C4-2B (cell line): Measurements from ENCODE around the gene ZNF674.

Experiments
- H3K27ac ChIP-seq: fragments of 450-650 bp; 2 replicates; pipeline ENCODE4 v1.5.1; 2017
- ZFX ChIP-seq: fragments of 450-650 bp; IDR thresholded peaks from 2 replicates; pipeline ENCODE4 v1.6.1; 2017
- TF ChIP-seq, protein P1 (sequence below): fragments of 450-650 bp; conservative IDR thresholded peaks from 2 replicates; pipeline ENCODE4 v1.5.1; 2017; ENCODE audit warnings: mild to moderate bottlenecking

The ZNF674 gene

GRCh38 chrX:46582325-46582724 lies 37.1 kb upstream of the ZNF674 start:
- no peak for TF ChIP-seq ZFX
- TF ChIP-seq, protein P1, sequence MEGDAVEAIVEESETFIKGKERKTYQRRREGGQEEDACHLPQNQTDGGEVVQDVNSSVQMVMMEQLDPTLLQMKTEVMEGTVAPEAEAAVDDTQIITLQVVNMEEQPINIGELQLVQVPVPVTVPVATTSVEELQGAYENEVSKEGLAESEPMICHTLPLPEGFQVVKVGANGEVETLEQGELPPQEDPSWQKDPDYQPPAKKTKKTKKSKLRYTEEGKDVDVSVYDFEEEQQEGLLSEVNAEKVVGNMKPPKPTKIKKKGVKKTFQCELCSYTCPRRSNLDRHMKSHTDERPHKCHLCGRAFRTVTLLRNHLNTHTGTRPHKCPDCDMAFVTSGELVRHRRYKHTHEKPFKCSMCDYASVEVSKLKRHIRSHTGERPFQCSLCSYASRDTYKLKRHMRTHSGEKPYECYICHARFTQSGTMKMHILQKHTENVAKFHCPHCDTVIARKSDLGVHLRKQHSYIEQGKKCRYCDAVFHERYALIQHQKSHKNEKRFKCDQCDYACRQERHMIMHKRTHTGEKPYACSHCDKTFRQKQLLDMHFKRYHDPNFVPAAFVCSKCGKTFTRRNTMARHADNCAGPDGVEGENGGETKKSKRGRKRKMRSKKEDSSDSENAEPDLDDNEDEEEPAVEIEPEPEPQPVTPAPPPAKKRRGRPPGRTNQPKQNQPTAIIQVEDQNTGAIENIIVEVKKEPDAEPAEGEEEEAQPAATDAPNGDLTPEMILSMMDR = no peak
- no peak overlapping the region for H3K27ac ChIP-seq

DNA sequence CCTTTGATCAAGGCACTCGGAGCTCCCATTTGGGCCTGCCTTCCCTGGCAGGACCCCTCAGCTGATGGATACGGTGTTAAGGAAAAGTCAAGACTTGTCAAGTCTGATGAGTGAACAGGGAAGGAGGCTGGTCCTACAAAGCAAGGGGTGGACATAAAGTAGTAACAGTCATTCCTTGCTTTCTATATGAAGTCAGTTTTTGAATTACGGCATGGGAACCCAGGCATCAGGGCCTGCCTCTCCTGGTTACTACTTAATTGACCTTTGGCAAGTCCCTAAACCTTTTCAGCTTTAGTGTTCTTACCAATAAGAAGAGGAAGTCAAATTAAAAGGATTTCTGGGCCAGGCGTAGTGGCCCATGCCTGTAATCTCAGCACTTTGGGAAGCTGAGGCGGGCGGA lies 35.4 kb upstream of the ZNF674 start:
- H3K27ac ChIP-seq = no peak overlapping the region
- TF ChIP-seq, protein P1 = no peak
- TF ChIP-seq ZFX = no peak

DNA sequence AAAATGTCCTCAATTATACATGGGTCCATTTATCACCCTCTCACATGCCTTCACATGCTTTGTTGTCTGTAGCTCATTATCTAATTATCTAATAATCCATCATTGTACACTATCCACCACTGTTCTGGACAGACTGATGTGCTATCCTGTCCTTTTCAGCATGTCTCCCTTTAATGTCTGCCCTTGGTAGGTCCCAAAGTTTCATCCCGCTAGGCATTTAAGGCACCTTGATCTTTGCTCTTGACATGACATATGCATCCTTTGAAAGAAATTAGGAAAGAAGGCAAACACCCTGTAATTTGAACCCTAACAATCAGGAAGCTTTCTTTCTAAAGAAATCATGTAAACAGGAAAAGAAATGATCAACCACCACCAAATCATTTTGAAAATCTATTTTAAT lies 34.0 kb upstream of the ZNF674 start:
- H3K27ac ChIP-seq = no peak overlapping the region
- TF ChIP-seq, protein P1 = no peak
- no peak for TF ChIP-seq ZFX

DNA sequence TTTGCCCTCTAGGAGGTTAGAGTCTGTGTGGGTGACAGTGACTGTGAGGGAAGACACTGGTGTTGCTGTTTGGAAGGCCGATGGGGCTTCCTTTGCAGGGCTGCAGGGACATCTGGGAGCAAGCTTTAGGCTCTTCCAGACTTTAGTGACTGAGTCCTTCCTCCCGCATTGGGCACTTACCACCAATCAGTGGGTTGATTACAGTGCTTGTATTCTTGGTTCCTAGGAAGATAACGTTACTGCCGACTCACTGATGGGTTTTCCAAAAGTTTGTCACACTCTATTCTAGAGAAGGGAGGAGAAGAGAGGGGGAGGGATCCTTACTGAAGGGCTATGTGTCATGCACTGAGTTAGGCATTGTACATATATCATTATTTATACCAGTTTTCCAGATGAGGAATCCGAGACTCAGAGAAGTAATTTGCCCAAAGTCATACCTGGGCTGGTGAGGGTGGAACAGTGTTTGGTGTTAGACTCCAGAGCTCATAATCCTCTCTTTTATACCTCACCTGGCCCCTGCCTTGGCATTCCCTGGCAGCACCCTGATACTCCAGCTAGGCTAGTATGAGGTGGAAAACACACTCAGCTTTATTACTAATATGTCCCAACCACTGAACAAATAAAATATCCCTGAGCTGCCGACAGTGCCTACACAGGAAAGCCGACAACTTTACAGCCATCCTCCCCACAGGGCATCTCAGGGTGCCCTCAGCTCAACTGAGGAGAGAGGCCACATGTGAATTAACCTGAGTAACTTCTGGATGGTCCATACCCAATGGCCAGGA lies 32.2 kb upstream of the ZNF674 start:
- no peak overlapping the region for H3K27ac ChIP-seq

GRCh38 chrX:46576458-46576857 lies 31.2 kb upstream of the ZNF674 start:
- H3K27ac ChIP-seq = no peak overlapping the region

More for the DNA sequence above, 32.2 kb upstream of the ZNF674 start:
- TF ChIP-seq, protein P1 = no peak
- TF ChIP-seq ZFX = no peak

GRCh38 chrX:46575991-46576392 lies 30.8 kb upstream of the ZNF674 start:
- no peak overlapping the region for H3K27ac ChIP-seq
- TF ChIP-seq, protein P1 = no peak
- no peak for TF ChIP-seq ZFX

More at GRCh38 chrX:46576458-46576857, 31.2 kb upstream of the ZNF674 start:
- TF ChIP-seq, protein P1 = no peak
- no peak for TF ChIP-seq ZFX

- no peak for TF ChIP-seq ZFX
- TF ChIP-seq, protein P1 = no peak
- no peak overlapping the region for H3K27ac ChIP-seq
Observed at GRCh38 chrX:46575586-46575985, 30.4 kb upstream of the ZNF674 start.
